ENCODE measurements around the gene TRIP6.

DNA sequence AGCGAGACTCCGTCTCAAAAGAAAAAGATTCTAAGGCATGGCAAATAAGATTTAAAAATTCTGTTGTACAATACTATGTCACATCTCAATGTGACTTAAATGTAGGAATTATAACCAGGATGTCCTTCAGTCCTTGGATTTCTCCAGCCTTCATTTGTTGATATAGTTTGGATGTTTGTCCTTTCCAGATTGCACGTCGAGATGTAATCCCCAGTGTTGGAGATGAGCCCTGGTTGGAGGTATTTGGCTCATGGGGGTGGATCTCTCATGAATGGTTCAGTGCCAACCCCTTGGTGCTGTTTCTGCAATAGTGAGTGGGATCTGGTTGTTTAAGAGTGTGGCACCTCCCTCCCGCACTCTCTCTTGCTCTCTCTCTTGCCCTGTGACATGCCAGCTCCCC is 41.3 kb downstream of the TRIP6 start:
- TF ChIP-seq POLR2A (IDR thresholded peaks at IDR 0.05; ENCODE audit: low read depth) = no peak
- TF ChIP-seq, protein P1, sequence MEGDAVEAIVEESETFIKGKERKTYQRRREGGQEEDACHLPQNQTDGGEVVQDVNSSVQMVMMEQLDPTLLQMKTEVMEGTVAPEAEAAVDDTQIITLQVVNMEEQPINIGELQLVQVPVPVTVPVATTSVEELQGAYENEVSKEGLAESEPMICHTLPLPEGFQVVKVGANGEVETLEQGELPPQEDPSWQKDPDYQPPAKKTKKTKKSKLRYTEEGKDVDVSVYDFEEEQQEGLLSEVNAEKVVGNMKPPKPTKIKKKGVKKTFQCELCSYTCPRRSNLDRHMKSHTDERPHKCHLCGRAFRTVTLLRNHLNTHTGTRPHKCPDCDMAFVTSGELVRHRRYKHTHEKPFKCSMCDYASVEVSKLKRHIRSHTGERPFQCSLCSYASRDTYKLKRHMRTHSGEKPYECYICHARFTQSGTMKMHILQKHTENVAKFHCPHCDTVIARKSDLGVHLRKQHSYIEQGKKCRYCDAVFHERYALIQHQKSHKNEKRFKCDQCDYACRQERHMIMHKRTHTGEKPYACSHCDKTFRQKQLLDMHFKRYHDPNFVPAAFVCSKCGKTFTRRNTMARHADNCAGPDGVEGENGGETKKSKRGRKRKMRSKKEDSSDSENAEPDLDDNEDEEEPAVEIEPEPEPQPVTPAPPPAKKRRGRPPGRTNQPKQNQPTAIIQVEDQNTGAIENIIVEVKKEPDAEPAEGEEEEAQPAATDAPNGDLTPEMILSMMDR (IDR thresholded peaks at IDR 0.05) = no peak
- TF ChIP-seq EP300 (IDR thresholded peaks at IDR 0.05) = no peak
- no peak for TF ChIP-seq POLR2AphosphoS5 (IDR thresholded peaks at IDR 0.05)

All from esophagus muscularis mucosa (tissue), 4 donors.